GM12878 (cell line): ENCODE data around the gene SCUBE3. TPM values are rescaled to one million over a fixed set of nuclear protein-coding genes. Genes with fewer than 3 reads are reported as not detected.

Experiments
- ATAC-seq: fragments of 200-7000 bp; cut with Tn5 transposase; 3 replicates; pipeline ENCODE4 v1.9.1; 2020; ENCODE audit warnings: mild to moderate bottlenecking, moderate library complexity
- Bru-seq: library from RNA; stranded (reverse); fragments of 400-500 nt; gene quantifications from one replicate; lab custom pipeline; 2021; lab: Mats Ljungman, UMichigan
- BruChase-seq, 2 experiments: library from RNA; stranded (reverse); fragments of 400-500 nt; gene quantifications; one replicate each; lab custom pipeline; 2021; lab: Mats Ljungman, UMichigan
- BruUV-seq: library from RNA; stranded (reverse); fragments of 400-500 nt; replicated peaks from 2 replicates; lab custom pipeline; 2021; lab: Mats Ljungman, UMichigan
- CTCF ChIA-PET: fragments of 300-600 bp; sonication (Branson Sonifier 250); formaldehyde crosslinking; extraction: SDS; loops from one replicate; lab custom pipeline; 2021; ENCODE audit warnings: inconsistent platforms; lab: Yijun Ruan, JAX
- POLR2A ChIA-PET: fragments of 350-600 bp; formaldehyde crosslinking; extraction: SDS; loops from one replicate; lab custom pipeline; 2021; ENCODE audit warnings: inconsistent platforms; lab: Charles Lee
- RAD21 ChIA-PET: fragments of 300-600 bp; sonication (Branson Sonifier 250); formaldehyde crosslinking; loops from one replicate; lab custom pipeline; 2023; ENCODE audit warnings: antibody characterized with exemption; ENCODE audit not compliant: unreplicated experiment; lab: Charles Lee
- SMC1A ChIA-PET: fragments of 300-600 bp; sonication (Branson Sonifier 250); formaldehyde crosslinking; loops from one replicate; lab custom pipeline; 2023; ENCODE audit not compliant: unreplicated experiment, uncharacterized antibody; lab: Charles Lee
- DNase-seq: peaks from one replicate; pipeline ENCODE4 v3.0.0-alpha.2; 2011; ENCODE audit warnings: low read depth, low spot score
- FAIRE-seq: peaks from 3 replicates; lab custom pipeline; 2011; peaks lifted over from hg19 to GRCh38; lab: Jason Lieb, UNC
- H2AFZ ChIP-seq: 2 replicates; pipeline ENCODE4 v1.6.0; 2011; ENCODE audit warnings: low read depth, low read length, control low read depth; ENCODE audit not compliant: control insufficient read depth
- H3K27ac ChIP-seq: 2 replicates; pipeline ENCODE4 v1.5.1; 2011; ENCODE audit warnings: control low read depth; ENCODE audit not compliant: control insufficient read depth, insufficient read depth
- H3K27me3 ChIP-seq, 2 experiments: replicated peaks in 1 of 2; 2 replicates each; pipeline versions ENCODE4 v1.6.0 to v1.6.1; 2011; ENCODE audit warnings: low read length in 1 of 2; ENCODE audit not compliant: control insufficient read depth in 2 of 2, insufficient read depth in 2 of 2
- H3K36me3 ChIP-seq, 2 experiments: 2 replicates each; pipeline ENCODE4 v1.5.1; 2011; ENCODE audit warnings: low read length in 1 of 2; ENCODE audit not compliant: control insufficient read depth in 2 of 2, insufficient read depth in 2 of 2
- H3K4me1 ChIP-seq: 2 replicates; pipeline ENCODE4 v1.6.1; 2011; ENCODE audit warnings: mild to moderate bottlenecking, low read length, moderate library complexity, mixed read lengths; ENCODE audit not compliant: control insufficient read depth, insufficient read depth
- H3K4me2 ChIP-seq: 2 replicates; pipeline ENCODE4 v1.6.0; 2011; ENCODE audit warnings: control low read depth; ENCODE audit not compliant: control insufficient read depth, insufficient read depth
- H3K4me3 ChIP-seq: fragments of 200-600 bp; sonication (generic); 2 replicates; pipeline ENCODE4 v1.5.1; 2016
- H3K79me2 ChIP-seq: 2 replicates; pipeline ENCODE4 v1.6.0; 2011; ENCODE audit warnings: low read length; ENCODE audit not compliant: control insufficient read depth, insufficient read depth
- H3K9ac ChIP-seq: 2 replicates; pipeline ENCODE4 v1.8.0; 2011; ENCODE audit warnings: low read length, control low read depth, mixed read lengths; ENCODE audit not compliant: control insufficient read depth, insufficient read depth
- H3K9me3 ChIP-seq: replicated peaks from 3 replicates; pipeline ENCODE4 v1.5.1; 2011; ENCODE audit warnings: mild to moderate bottlenecking, low read length; ENCODE audit not compliant: control insufficient read depth, insufficient read depth
- H4K20me1 ChIP-seq: 2 replicates; pipeline ENCODE4 v1.6.0; 2011; ENCODE audit not compliant: control insufficient read depth, insufficient read depth
- GATAD2B ChIP-seq: fragments of 450-650 bp; conservative IDR thresholded peaks from 2 replicates; pipeline ENCODE4 v1.6.1; 2017; ENCODE audit warnings: low read depth, mild to moderate bottlenecking, moderate library complexity
- HDAC6 ChIP-seq: fragments of 200-600 bp; sonication (generic); IDR thresholded peaks from one replicate; pipeline ENCODE4 v1.8.0; 2017; ENCODE audit warnings: antibody characterized with exemption; ENCODE audit not compliant: unreplicated experiment
- SMC3 ChIP-seq: IDR thresholded peaks from 2 replicates; pipeline ENCODE4 v1.6.1; 2011; ENCODE audit warnings: low read length, improper control_type of control experiment, borderline replicate concordance
- SUZ12 ChIP-seq: fragments of 200-600 bp; sonication (generic); IDR thresholded peaks from one replicate; pipeline ENCODE4 v1.6.1; 2018; ENCODE audit warnings: antibody characterized with exemption, mild to moderate bottlenecking; ENCODE audit not compliant: unreplicated experiment
- WGBS: methylation state at CpG from one replicate; pipeline ENCODE4 v1.1.6; 2016; ENCODE audit warnings: low lambda C conversion rate; ENCODE audit not compliant: insufficient replicate concordance, insufficient coverage; ENCODE audit errors: missing lambda C conversion rate; 5-methylcytosine and 5-hydroxymethylcytosine counted together
- in situ Hi-C: fragments of 300-500 bp; cut with MboI; formaldehyde crosslinking; loops from 9 replicates; pipeline ENCODE4 v1.14.3; 2018; ENCODE audit warnings: mixed read lengths
- intact Hi-C: fragments of 100-400 bp; cut with micrococcal nuclease; formaldehyde crosslinking; loops from one replicate; pipeline ENCODE4 v1.14.2; 2022; ENCODE audit not compliant: unreplicated experiment
- long read RNA-seq, 2 experiments: library from polyadenylated mRNA; unstranded; transcript quantifications; one replicate each; pipeline ENCODE4 v2.0.0, GENCODE V29; 2019 to 2020
- polyA minus RNA-seq, 3 experiments: library from RNA; depleted of rRNA, polyadenylated mRNA; stranded (reverse); fragments of >200 nt; gene quantifications; 2 replicates each; pipeline ENCODE4 v1.2.3, GENCODE V29; 2011
- polyA plus RNA-seq, 11 experiments: library from polyadenylated mRNA; depleted of rRNA in 4 of 11; unstranded in 6 of 11; stranded (reverse) in 5 of 11; fragments of >200 nt; fragmentation: Nextera tagmentation in 4 of 11; fragmentation: Illumina TruSeq in 1 of 11; extraction: Ambion mirVana in 4 of 11; extraction: Trizol in 1 of 11; gene quantifications; 1 replicate in 1 of 11; 2 replicates in 10 of 11; pipeline versions ENCODE4 v1.2.1 to v1.2.3, GENCODE V29; 2011 to 2016; ENCODE audit warnings: inconsistent platforms in 2 of 11, missing spikeins in 2 of 11, low read depth in 1 of 11
- total RNA-seq, 4 experiments: library from RNA; depleted of rRNA in 3 of 4; stranded (reverse); fragments of >200 nt in 3 of 4; fragmentation: Illumina TruSeq in 1 of 4; extraction: Trizol in 1 of 4; gene quantifications; 2 replicates each; pipeline versions ENCODE4 v1.2.1 to v1.2.3, GENCODE V29; 2013 to 2021

Gene SCUBE3
- not detected in 2 replicates for total RNA-seq (2013; cell fraction: nucleolus; rRNA removed)
- under 0.01 TPM in 2 replicates for total RNA-seq (2014; rRNA removed)
- not detected in 2 replicates for total RNA-seq (2014; rRNA removed; fragmentation: Illumina TruSeq; extraction: Trizol)
- total RNA-seq (2021), result not detected in 2 replicates
- 0.08 TPM for polyA plus RNA-seq (2011; ENCODE audit: low read depth)
- polyA plus RNA-seq (2011; rRNA removed), result not detected in 2 replicates
- polyA plus RNA-seq (2011; cell fraction: cytosol; rRNA removed), result under 0.01 TPM in 1 of 2 replicates, not detected in the other
- polyA plus RNA-seq (2011; cell fraction: nucleus; rRNA removed), result 0.01 TPM in 1 of 2 replicates, not detected in the other
- polyA plus RNA-seq (2012), result 0.07 and 0.08 TPM in 2 replicates
- not detected in 2 replicates for polyA plus RNA-seq (2014; fragmentation: Illumina TruSeq; extraction: Trizol)
- polyA plus RNA-seq (2014; fragmentation: Nextera tagmentation; extraction: Ambion mirVana), result under 1 TPM; 0.04 to 0.10 TPM
- 0.01 TPM in 1 of 2 replicates, not detected in the other for polyA plus RNA-seq (2014; rRNA removed)
- under 1 TPM; 0.19 to 0.20 TPM for polyA plus RNA-seq (2016; fragmentation: Nextera tagmentation; extraction: Ambion mirVana)
- polyA minus RNA-seq (2011; rRNA and poly(A)+ RNA removed), result not detected in 2 replicates
- not detected in 2 replicates for polyA minus RNA-seq (2011; cell fraction: cytosol; rRNA and poly(A)+ RNA removed)
- not detected in 2 replicates for polyA minus RNA-seq (2011; cell fraction: nucleus; rRNA and poly(A)+ RNA removed)
- percentile 5 among the genes with signal in this experiment for Bru-seq, nascent RNA
- BruChase-seq, experiment 1, labeled RNA remaining after a 6-hour chase, result percentile 5 among the genes with signal in this experiment
- BruChase-seq, experiment 2, labeled RNA remaining after a 2-hour chase, result not detected
- long read RNA-seq, experiment 1, result 0 reads
- long read RNA-seq, experiment 2, partial matches to known transcripts, result 0 of 1 reads
- long read RNA-seq, experiment 2, other reads (novel, unspliced or antisense), result 1 of 1 reads

DNA sequence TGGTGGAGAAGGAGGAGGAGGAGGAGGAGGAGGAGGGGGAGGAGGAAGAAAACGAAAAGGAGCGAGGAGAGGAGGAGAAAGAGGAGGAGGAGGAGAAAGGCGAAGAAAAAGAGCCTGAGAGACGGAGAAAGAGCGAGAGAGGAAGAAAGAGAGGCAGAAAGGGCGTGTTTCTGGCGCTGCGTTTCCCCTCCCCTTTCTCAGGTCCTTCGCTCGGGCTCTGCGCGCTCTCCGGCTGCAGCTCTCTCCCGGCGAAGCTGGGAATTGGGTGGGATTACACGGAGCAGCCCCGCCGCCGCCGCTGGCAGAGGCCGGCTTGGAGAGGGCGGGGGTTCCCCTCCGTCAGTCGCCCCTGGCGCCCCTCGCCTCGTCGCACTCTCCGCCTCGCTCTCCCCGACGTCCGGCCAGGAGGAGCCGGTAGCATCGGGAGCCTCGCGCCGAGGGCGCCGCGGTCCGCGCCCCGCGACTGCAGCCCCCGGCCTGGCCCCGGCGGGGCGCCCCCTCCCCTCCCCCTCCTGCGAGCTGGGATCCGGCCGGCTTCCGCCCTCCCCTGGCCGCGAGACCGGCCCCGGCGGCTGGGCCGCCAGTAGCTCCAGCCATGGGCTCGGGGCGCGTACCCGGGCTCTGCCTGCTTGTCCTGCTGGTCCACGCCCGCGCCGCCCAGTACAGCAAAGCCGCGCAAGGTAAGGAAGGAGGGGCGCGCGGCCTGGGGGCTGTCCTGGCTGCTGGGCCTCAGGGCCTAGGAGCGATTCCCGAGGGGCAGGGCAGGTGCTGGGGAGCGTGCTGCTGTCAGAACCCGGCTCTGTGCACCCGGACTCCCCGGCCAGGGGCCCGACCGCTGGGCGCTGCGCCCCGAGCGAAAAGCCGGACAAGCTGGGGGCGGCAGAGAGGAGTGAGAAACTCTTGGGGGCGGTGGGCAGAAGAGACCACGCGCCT, at the start of gene SCUBE3:
TSS of gene SCUBE3 (plus strand) at position 133 of the 933 bp plus-strand sequence. CDS start at position 596, 463 bp downstream.
- intact Hi-C loops, result no loop called here
- Histone ChIP-seq H4K20me1 (no peaks in the 10 kb centered on the region), H3K79me2 (no peaks in the 10 kb centered on the region), H3K27ac (no peak within 1 kb of the TSS), H3K9me3 (no peaks in the 10 kb centered on the region), H3K4me3 (peak within 1 kb of the TSS; percentile 47; the same call in 1 of the 2 replicates), H3K4me2 (peak within 1 kb of the TSS; percentile 61), H3K9ac (no peak within 1 kb of the TSS), H2AFZ (no peak within 1 kb of the TSS), H3K36me3 (no peaks in the 10 kb centered on the region), H3K27me3 (peaks cover 9 to 14% of the 10 kb centered on the region in 2 experiments), H3K4me1 (no peaks in the 10 kb centered on the region)
- SMC1A ChIA-PET, result no interaction called here
- RAD21 ChIA-PET, result no interaction called here
- peak; percentile 73 for TF ChIP-seq SUZ12
- peak; percentile 30 for TF ChIP-seq HDAC6
- TF ChIP-seq GATAD2B, result no peak
- TF ChIP-seq SMC3, result no peak
- POLR2A ChIA-PET, result interaction anchor here (0.6 kb wide), 1 partner anchor 231 kb away, joined by 4 read pairs; no protein-coding TSS in a partner anchor
- DNase-seq (no peak), ATAC-seq (peak; percentile 33; the same call in 2 of the 3 replicates), FAIRE-seq (peak; percentile 35)
- 7% methylated on average over 47 of the region's 89 CpGs for WGBS
- in situ Hi-C loops, result no loop called here
- BruUV-seq, result no TSS peak
- CTCF ChIA-PET, result no interaction called here
